GM12891 (cell line): ENCODE results near the gene ST3GAL6.
A peak's percentile ranks its signal among the peaks of the same experiment; 100 is the strongest.

ENCODE experiments used
- DNase-seq: peaks from one replicate; pipeline ENCODE4 v3.0.0; 2011; ENCODE audit warnings: low spot score; ENCODE audit not compliant: insufficient read length
- FAIRE-seq: peaks from 2 replicates; lab custom pipeline; 2011; peaks lifted over from hg19 to GRCh38; lab: Jason Lieb, UNC
- PAX5 ChIP-seq: IDR thresholded peaks from 2 replicates; pipeline ENCODE4 v1.6.1; 2011; ENCODE audit warnings: low read length, moderate library complexity, mild to moderate bottlenecking; ENCODE audit not compliant: insufficient read depth, severe bottlenecking
- POLR2A ChIP-seq: IDR thresholded peaks from 2 replicates; pipeline ENCODE4 v1.6.1; 2011; ENCODE audit warnings: low read depth, low read length, control low read depth
- POLR2AphosphoS5 ChIP-seq: IDR thresholded peaks from 2 replicates; pipeline ENCODE4 v1.6.1; 2011; ENCODE audit warnings: low read depth, low read length, control low read depth
- POU2F2 ChIP-seq: IDR thresholded peaks from 2 replicates; pipeline ENCODE4 v1.6.1; 2011; ENCODE audit warnings: low read depth, mild to moderate bottlenecking, control low read depth, low read length, moderate library complexity
- SPI1 ChIP-seq: IDR thresholded peaks from 2 replicates; pipeline ENCODE4 v1.6.1; 2011; ENCODE audit warnings: low read depth, low read length, control low read depth
- TAF1 ChIP-seq: IDR thresholded peaks from 2 replicates; pipeline ENCODE4 v1.6.1; 2011; ENCODE audit warnings: low read depth, low read length, control low read depth

Gene ST3GAL6

GRCh38 chr3:98730886-98731537, 32.1 kb upstream of the ST3GAL6 start:
- TF ChIP-seq SPI1 = no peak
- FAIRE-seq = peak; percentile 28
- no peak for DNase-seq

GRCh38 chr3:98731720-98732285, 31.3 kb upstream of the ST3GAL6 start:
- TF ChIP-seq POU2F2 = no peak
- TF ChIP-seq POLR2AphosphoS5 = no peak
- TF ChIP-seq SPI1 = no peak
- TF ChIP-seq TAF1 = no peak; the same call in 1 of the 2 replicates
- no peak for TF ChIP-seq PAX5
- no peak; the same call in 1 of the 2 replicates for TF ChIP-seq POLR2A

GRCh38 chr3:98732286-98733052, 30.7 kb upstream of the ST3GAL6 start:
- FAIRE-seq (peak; percentile 41), DNase-seq (peak; percentile 39)
- peak; percentile 82 for TF ChIP-seq POLR2AphosphoS5
- TF ChIP-seq SPI1 = no peak
- 0 out of 2 replicates have a peak, but pooled peaks have one; percentile 34 for TF ChIP-seq POU2F2
- TF ChIP-seq POLR2A = peak; percentile 84; the same call in 1 of the 2 replicates
- TF ChIP-seq TAF1 = peak; percentile 76; the same call in 1 of the 2 replicates
- TF ChIP-seq PAX5 = no peak

More at GRCh38 chr3:98731720-98732285, 31.3 kb upstream of the ST3GAL6 start:
- peak; percentile 78 for FAIRE-seq
- DNase-seq = peak; percentile 30

GRCh38 chr3:98733053-98733811, 29.9 kb upstream of the ST3GAL6 start:
- TF ChIP-seq PAX5 (no peak), POLR2AphosphoS5 (no peak), POLR2A (no peak), SPI1 (no peak), TAF1 (no peak), POU2F2 (no peak)
- peak; percentile 16 for FAIRE-seq
- DNase-seq = peak; percentile 36

GRCh38 chr3:98733812-98734281, 29.3 kb upstream of the ST3GAL6 start:
- DNase-seq (no peak), FAIRE-seq (no peak)
- no peak for TF ChIP-seq PAX5
- 0 out of 2 replicates have a peak, but pooled peaks have one; percentile 30 for TF ChIP-seq TAF1

- TF ChIP-seq TAF1 = no peak
- no peak for TF ChIP-seq POU2F2
- no peak for TF ChIP-seq PAX5
- FAIRE-seq = no peak
- no peak for DNase-seq
Measured at GRCh38 chr3:98734306-98734705, 28.8 kb upstream of the ST3GAL6 start.

- FAIRE-seq (peak; percentile 23), DNase-seq (no peak)
- TF ChIP-seq TAF1 (no peak), PAX5 (no peak), POLR2AphosphoS5 (no peak), POU2F2 (no peak), POLR2A (no peak), SPI1 (no peak)
Measured at GRCh38 chr3:98734735-98735134, 28.4 kb upstream of the ST3GAL6 start.

- no peak for TF ChIP-seq POLR2AphosphoS5
- no peak for TF ChIP-seq PAX5
- no peak for TF ChIP-seq SPI1
- TF ChIP-seq POU2F2 = no peak
- no peak for TF ChIP-seq POLR2A
- no peak for TF ChIP-seq TAF1
- DNase-seq = no peak
- FAIRE-seq = no peak
Measured at GRCh38 chr3:98735296-98735695, 27.8 kb upstream of the ST3GAL6 start.

- DNase-seq = no peak
- no peak for TF ChIP-seq POLR2AphosphoS5
- no peak for TF ChIP-seq TAF1
- TF ChIP-seq SPI1 = no peak
- TF ChIP-seq POU2F2 = no peak
- TF ChIP-seq PAX5 = no peak
- TF ChIP-seq POLR2A = no peak
- FAIRE-seq = no peak
Measured at GRCh38 chr3:98735761-98736269, 27.3 kb upstream of the ST3GAL6 start.
